ENCODE data around the gene FBXO36. TPM values are rescaled to one million over a fixed set of nuclear protein-coding genes. Genes with fewer than 3 reads are reported as not detected.

FBXO36 gene
- total RNA-seq, 1 donor from 2014 or later: 0.60 TPM

DNA sequence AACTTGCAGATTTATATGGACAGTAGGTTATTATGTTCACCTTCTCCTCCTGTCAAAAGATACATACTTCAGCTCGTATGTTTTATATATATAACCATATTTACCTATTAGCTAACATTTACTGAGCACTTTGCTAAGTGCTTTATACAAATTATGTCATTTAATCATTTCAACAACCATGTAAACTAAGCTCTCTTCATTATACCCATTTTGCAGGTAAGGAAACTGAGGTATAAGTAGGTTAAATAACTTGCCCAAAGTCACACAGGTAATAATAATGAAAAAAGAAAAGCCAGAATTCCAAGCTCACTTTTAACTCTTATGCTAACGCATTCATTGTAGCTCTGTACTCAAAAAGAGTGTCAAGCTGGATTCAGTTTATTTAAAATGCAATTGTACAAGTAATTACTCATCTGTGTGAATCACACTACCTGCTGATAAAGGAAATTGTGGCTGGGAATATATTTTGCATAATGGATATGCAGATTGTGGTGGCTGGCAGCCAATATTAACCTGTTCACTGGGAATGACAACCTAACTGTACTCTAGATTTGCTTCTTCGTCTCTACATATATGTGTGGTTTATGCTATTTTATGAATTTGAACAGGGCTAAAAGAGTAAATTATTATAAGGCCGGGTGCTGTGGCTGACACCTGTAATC, 125.8 kb downstream of the FBXO36 start:
- no peak for DNase-seq (ENCODE audit: low read depth in 2 of 2)

DNA sequence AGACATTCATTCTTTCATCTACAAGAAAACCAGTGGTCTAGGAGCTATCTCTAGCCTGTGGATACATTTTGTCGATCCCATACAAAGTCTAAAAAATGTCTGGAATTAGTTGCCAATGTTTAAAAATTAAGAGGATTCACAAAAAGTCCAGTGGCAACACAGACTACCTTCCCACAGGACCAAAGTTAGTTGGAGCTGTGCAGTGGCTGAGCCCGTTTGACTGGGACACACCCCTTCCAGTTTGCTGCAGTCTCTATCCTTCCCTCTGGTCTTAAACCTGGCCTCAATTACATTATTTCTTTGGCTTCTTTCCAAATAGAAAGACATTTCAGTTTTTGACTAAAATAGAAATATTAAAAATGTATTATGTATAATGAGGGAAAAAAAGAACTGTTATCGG, 127.8 kb downstream of the FBXO36 start:
- no peak for DNase-seq (ENCODE audit: low read depth in 2 of 2)

DNA sequence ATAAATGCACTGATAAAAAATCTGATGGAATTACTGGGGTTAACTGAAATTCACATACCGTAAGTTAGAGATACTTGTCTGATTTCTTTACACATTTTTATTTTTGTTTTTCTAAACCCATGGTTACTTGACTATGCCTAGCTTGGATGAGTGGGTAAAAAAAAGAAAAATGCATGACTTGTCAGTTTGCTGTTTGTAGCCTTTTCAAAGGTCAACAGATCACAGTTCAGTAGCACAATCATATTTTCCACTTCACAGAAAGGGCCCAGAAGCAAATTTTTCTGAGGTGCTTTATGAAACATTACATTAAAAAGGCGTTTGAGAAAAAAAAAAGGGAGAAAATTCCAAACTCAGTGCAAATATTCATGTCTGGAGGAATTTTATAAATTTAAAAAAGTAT, 130.0 kb downstream of the FBXO36 start:
- peak in 1 of 2 donors; percentile 41 for DNase-seq (ENCODE audit: low read depth in 2 of 2)

DNA sequence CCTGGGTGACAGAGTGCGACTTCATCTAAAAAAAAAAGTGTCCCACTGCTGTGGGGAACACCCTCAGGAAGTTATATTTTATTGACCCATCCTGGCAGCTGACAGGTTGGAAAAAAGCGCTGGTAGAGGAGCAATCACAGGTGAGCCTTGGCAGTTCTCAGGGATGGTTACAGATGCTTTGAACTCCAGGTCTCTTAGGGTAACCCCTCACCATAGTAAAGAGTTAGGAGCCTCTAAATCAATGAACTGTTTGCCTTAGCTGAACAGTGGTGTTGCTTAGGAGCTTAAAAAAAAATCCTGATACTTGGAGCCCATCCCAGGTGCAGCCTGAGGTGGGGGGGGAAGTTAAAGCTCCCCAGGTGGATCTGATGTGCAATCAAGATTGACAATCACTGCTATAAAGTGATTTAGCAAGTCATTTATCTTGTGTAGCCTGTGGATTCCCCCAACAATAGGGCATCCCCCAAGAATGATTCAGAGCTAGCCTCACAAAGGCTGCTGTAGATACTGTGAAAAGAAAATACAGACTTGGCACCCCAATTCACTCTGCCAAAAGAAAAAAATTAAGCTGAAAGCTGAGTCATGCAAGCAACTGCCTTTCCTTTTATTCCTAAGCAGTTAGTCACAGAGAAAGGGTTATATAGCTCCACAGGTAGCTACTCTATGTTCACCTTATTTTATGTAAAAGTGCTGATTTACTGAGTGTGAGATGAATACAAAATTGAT, 131.6 kb downstream of the FBXO36 start:
- peak in 1 of 2 donors; percentile 37 for DNase-seq (ENCODE audit: low read depth in 2 of 2)

DNA sequence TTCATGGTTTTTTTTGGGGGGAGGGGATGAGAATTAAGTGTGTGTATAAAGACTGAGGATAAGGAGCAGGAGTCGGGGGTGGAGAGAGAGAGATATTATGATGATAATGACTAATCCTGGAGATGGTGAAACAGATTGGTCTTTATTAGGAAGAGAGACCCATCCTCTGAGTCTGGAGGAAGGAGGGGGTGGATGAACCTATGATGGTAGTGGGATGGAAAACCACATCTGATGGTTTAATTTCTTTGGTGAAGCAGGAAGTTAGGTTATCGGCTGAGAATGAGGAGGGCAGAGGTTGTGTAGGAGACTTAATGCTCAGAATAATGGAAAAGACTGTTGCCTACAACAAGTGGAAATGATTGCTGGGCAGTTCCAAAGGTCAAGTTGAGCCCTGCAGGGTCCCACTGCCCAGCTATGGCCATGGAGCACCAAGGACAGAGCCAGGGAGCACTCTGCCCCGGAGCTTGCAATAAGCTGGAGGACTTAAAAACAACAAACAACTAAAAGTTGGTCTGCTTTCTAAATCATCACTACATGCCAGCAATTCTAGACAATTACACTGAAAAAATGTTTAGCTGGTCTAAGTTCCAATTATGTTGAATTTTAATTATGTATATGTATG, 138.5 kb downstream of the FBXO36 start:
- no peak for DNase-seq (ENCODE audit: low read depth in 2 of 2)

Other genes starting within 250 kb of the FBXO36 start
- gene DNER, start 207.9 kb upstream of the FBXO36 start, total RNA-seq: under 0.01 and 0.44 TPM in 2 replicates
- 181 and 207 TPM in 2 replicates for gene TRIP12, start 494 bp upstream of the FBXO36 start, total RNA-seq
- gene SLC16A14, start 146.4 kb downstream of the FBXO36 start, total RNA-seq: under 0.01 TPM in 2 replicates